Activated CD8-positive, alpha-beta memory T cell treated with anti-CD3 and anti-CD28 coated beads, Interleukin-2, amount 50 U/mL, for 4 hours (primary cell): ENCODE measurements around the gene FOXRED2.
"Not testable (repeated sequence)": the region's sequence is repeated elsewhere in the genome, so short reads cannot be mapped to it uniquely, and the experiment has no call there.

ENCODE experiments used
- DNase-seq: peaks from one replicate; pipeline ENCODE4 v3.0.0-alpha.2; 2020

The FOXRED2 gene

GRCh38 chr22:36467946-36468345 is 38.9 kb downstream of the FOXRED2 start:
- no peak for DNase-seq

DNA sequence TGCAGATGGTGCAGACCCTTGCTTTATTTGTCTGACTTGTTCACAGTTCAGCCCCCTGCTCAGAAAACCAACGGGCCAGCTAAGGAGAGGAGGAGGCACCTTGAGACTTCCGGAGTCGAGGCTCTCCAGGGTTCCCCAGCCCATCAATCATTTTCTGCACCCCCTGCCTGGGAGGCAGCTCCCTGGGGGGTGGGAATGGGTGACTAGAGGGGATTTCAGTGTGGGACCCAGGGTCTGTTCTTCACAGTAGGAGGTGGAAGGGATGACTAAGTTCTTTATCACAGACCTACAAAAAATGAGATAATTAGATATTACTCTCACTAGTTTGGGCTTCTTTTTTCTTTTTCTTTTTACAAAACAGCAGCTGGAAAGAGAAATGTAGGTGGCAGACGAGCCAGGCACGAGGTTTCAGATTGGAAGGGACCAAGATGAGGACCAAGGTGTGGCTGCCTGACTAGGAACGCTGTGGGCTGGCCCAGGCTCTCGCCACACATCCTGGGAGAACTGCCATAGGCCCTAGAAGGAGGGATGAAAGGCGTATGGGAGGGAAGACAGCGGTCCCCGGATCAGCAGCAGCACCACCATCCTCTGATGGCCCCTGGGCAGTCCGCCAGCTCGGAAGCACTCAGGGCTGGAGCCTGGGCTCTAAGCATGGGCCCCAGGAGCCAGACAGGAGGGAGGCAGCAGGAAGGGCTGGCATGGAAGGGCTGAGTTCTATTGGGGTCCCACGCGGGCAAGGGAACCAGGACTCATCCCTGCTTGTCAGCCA is 39.6 kb downstream of the FOXRED2 start:
- DNase-seq: no peak

DNA sequence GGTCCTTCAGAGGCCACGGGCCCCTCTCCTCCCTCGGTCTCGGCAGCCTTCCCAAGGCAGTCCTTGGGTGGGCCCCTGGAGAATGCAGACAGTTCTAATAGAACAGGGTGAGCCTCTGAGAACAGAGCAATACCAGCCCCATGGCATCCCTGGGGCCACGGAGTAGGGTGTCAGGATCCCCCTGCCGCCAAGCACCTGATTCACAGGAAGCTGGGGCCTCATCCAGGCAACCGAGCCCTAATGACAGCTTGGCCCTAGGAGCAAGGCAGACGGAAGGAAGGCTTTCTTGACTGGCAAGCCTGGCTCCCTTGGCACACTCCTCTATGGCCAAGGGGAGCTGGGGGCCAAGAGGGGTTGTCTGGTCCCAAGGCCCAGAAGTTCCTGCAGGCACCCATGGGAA is 40.6 kb downstream of the FOXRED2 start:
- DNase-seq: no peak

DNA sequence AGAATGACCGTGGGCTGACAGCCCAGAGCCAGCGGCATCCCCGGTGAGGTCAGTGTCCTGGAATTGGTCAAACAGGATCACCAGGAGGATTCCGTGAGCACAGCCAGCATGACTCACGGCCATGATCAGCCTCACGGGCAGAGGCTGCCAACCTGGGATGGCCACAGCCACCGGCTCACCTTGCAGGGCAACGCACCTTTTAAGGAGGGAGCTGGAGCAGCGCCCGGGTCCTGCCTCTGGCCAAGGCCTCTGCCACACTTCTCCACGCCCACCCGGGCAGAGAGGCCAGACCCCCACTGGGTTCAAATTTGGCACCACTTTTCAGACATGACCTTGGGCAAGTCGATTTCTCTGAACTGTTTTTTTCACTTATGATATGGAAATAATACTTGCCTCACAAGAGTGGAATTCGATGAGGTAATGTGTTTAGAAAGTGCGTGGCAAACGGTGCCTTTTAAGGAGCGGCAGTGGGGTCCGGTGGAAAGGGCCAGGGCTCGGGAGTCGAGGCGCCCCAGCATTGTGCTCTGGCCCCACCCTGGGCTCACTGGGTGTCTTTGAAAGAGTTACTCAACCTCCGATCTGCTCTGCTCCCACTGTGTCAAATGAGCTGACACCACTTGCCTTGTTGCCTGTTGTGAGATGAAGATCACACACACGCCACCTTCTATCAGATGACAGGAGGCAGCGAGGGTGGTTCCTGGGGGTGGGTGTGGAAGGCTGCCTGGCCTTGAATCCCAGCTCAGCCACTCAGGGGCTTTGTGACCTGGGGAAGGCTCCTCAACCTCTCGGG is 41.4 kb downstream of the FOXRED2 start:
- DNase-seq: no peak

DNA sequence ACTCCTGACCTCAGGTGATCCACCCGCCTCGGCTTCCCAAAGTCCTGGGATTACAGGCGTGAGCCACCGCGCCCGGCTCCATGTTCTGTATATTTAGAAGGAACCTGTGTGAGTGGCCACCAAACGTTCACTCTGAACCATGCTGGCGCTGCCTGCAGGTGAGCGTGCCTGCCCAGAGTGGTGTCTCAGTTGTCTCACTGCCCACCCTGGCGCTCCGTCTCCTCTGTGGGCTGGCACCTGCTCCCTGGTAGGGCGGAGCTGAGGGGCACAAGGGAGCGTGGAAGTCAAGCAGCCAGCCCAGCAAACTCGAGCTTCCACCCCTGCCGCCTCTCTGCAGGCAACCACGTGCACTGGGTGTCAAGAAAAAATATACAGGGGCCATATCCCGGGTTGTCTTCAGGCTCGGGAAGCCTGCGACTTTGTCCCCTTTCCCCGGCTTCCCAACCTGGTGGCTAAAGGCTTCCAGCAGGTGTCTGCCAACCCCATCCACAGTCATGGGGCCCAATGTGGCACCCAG is 42.1 kb downstream of the FOXRED2 start:
- DNase-seq: no peak

- no peak for DNase-seq
These were observed 43.1 kb downstream of the FOXRED2 start for GRCh38 chr22:36463783-36464184.

DNA sequence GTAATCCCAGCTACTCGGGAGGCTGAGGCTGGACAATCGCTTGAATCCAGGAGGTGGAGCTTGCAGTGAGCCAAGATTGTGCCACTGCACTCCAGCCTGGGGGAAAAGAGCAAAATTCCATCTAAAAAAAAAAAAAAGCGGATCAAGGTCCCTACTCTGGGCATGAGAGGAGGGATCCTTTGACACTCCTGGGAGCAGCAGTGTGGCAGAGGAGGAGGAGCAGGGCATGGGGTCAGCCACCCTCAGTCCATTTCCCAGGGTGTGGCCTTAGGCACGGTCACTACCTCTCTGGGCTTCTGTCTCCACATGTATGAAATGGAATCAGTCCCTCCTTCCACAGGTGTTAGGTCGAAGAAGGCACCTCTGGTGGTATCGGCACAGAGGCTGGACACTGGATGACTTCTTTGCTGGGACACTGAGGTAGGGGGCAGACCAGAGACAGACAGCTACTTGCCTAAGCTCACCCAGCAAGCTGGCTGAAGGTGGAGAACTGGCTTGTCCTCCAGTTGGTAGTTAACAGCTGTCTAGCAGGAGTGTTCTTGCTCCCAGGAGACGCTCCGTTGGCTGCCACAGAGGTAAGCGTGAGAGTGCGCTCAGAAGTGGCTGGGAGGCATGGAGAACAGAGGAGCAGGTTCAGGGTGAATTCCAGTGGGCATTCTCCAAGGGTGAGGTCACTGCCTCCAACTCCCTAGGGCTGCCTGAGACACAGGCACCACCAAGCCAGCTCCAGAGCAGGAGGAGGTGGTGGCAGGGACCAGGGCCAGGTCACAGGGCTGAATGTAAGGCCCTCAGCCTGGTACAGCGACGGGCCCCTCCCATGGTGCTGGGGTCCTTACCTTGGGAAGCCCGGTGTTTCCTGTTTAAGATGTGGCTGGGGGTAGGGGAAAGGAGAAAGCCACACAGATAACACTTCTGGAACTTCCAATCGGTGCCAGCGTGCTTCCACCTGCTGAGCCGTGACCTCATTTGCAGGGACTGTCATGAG is 44.9 kb downstream of the FOXRED2 start:
- DNase-seq: no peak

- no peak for DNase-seq
These were observed 46.6 kb downstream of the FOXRED2 start for GRCh38 chr22:36460202-36460601.

GRCh38 chr22:36457688-36458450 is 49.0 kb downstream of the FOXRED2 start:
- DNase-seq: no peak

DNA sequence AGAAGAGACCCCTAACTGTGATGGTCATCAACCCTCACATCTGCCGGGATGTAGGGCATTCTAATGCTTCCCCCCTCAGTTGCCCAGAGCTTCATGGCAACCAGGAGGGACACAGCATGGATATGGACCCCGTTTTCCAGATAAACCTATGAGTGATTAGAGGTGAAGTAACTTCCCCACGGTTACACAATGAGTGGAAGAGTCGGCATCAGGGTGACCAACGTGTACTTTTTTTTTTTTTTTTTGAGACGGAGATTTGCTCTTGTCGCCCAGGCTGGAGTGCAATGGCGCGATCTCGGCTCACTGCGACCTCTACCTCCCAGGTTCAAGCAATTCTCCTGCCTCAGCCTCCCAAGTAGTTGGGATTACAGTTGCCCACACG is 50.4 kb downstream of the FOXRED2 start:
- DNase-seq: no peak

DNA sequence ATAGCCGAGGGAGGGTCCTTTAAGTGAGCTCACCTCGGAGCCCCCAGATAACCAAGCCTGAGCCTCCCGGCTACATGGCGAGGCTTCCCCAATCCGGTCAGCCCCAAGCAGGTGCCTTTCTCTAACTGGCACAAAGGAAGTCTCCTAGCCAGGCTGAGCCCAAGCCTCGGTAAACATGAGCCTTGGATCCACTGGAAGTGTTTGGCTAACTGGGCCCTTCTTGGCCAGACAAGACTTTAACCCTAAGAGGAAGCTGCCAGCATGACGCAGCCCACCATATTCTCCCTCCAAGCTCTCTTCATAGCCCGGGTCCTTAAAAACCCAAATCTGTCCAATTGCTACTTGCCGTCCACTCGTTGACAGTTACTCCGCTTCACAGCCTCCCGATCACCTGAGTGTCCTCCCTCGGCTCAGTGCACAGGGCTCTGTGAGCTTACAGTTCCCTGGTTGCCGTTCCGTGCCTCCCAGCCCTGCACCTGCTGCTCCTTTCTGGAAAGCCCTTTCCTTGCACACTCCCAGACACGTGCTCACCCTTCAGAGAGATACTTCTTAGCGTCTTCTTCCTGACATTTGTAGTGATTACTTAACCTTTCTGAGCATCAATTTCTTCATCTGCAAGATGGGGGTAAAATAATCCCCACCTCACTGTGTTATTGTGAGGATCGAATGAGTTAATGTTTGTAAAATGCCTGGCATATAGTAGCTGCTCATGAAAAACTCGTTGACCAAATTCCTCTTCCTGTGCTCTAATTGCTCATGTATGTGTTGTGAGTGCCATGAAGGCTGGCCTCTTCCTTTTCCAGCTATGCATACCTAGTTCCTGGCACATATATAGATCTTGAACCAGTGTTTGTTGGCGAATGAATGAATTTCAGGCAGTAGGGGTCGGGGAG is 51.0 kb downstream of the FOXRED2 start:
- no peak for DNase-seq

DNA sequence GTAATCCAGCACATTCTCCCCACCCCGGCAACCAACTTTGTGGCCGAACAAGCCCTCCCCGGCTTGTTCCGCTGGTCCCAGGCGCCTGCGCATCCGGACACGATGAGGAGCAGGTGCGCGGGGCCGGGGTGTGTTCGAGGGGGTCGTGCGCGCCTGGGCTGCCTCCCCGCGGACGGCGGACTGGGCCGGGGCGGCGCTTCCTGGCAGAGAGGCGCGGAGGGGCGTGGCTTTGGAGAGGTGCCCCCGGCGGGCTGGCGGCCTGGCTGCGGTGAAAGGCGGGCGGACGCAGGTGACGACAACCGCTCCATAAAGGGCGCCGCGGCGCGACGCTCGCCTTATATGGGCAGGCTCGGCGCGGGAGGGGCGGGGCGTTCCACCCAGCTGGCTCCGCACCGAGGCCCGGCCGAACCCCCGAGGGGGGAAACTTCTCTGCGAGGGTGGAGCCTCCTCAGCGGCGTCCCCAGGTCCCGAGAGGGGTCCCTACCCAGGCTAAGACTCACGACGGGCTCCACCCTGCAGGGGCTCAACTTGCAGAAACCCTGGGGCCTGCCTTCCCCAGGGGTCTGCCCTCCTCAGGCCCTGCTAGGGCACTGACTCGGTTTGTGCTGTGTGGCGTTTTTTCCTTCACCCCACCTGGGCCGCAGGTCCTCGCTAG is 51.8 kb downstream of the FOXRED2 start:
- peak; percentile 97 for DNase-seq

GRCh38 chr22:36453855-36454378 is 52.9 kb downstream of the FOXRED2 start:
- DNase-seq: no peak

DNA sequence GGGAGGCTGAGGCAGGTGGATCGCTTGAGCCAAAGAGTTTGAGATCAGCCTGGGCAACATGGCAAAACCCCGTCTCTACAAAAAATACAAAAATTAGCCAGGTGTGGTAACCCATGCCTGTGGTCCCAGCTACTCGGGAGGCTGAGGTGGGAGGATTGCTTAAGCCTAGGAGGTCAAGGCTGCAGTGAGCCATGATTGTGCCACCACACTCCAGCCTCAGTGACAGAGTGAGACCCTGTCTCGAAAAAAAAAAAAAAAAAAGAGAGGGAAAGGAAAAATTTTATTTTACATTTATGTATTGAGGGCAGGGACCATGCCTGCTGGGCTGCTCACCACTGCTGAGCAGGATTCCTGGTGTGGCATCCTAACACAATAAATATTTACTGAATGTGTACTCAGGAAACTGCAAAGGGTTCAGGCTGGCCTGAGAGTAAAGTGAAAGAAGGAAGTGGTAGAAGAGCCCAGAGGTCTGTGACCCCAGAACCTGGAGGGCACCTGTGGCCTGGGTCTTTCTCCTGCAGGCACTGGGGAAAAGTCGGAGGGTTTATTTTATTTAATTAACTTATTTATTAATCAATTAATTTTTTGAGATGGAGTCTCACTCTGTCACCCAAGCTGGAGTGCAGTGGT is 53.7 kb downstream of the FOXRED2 start:
- not testable (repeated sequence) for DNase-seq

DNA sequence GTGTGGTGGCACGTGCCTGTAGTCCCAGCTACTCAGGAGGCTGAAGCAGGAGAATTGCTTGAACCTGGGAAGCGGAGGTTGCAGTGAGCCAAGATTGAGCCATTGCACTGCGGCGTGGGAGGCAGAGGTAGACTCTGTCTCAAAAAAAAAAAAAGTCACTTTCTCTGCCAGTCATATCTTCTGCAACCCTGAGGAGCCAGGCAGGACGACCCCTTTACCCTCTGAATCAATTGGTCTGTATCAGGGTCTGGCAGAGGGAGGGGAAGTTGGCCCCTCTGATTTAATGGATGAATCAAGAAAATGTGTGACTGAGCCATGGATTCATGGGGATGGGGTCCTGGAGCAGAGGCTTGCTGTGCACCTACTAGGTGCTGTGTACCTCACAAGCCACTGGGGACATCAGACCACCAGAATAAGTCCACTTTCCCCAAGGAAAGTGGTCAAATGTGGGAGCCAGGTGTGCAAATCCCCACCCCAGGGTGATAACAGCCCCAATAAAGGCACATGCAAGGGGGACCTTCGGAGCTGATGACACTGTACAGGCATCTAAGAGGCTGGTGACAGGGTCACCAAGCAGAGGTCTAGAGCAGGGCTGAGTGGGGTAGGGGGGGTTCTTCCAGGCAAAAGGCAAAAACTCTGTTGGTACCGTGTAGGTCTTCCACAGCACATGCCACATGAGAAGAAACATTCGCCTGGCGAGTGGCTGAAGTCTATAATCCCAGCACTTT is 54.4 kb downstream of the FOXRED2 start:
- peak; percentile 37 for DNase-seq

DNA sequence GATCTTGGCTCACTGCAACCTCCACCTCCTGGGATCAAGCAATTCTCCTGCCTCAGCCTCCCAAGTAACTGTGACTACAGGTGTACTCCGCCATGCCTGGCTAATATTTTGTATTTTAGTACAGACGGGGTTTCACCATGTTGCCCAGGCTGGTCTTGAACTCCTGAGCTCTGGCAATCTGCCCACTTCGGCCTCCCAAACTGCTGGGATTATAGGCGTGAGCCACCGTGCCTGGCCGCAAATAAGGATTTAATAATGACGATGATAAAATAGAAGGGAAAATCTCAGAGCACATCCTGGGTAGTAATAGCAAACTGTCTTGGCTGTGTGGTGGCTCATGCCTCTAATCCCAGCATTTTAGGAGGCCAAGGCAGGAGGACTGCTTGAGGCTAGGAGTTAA is 55.9 kb downstream of the FOXRED2 start:
- DNase-seq: not testable (repeated sequence)

GRCh38 chr22:36449596-36450175 is 57.2 kb downstream of the FOXRED2 start:
- DNase-seq: no peak

DNA sequence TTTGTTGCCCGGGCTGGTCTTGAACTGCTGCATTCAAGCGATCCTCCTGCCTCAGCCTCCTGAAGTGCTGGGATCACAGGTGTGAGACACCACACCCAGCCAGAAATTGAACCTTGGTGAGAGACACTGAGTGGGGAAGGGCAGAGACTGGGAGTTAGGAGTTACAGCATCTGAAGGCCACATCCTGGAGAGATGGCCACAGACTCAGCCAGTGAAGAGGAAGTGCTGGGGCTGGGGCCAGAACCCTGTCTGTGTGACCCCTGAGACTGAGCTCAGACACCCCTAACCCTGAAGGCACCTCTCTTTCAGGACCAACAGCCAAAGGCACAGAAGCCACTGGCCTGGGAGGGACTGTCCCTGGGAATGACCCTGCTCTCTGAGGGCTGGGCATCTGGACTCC is 59.2 kb downstream of the FOXRED2 start:
- no peak for DNase-seq
